GM18873 (cell line): ENCODE data around the gene COBLL1.

Experiments used
- ATAC-seq: cut with Tn5 transposase; IDR thresholded peaks from one replicate; pipeline ENCODE4 v1.9.1; 2021; ENCODE audit warnings: mild to moderate bottlenecking, moderate library complexity, moderate number of reproducible peaks; ENCODE audit not compliant: unreplicated experiment, low FRiP score

COBLL1 gene

DNA sequence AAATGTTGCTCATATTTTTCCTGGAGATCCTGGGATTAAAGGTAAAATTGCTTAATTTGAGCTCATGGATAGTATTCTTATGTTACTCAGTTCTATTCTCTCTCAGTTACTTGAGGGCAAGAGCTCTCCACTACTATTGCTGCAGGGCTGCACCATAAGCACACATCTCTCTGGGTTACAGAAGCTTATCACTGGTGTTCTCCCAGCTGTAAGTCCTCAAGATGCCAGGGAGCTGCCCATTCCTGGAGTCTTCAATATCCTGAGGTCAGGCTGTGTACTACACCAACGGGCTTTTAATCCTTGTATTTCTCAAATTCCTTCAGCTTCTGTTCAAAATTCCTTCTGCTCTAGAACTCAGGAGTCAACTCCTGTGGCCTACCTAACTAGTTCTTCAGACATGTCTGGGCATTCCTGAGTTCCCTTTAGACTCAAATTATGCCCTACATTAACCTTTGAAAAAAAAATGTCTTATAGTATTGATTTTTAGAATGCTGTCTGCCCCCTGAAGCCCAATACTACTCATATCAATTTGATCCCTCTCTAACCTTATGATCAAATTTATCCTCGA, 17.7 kb upstream of the COBLL1 start:
- no peak for ATAC-seq

DNA sequence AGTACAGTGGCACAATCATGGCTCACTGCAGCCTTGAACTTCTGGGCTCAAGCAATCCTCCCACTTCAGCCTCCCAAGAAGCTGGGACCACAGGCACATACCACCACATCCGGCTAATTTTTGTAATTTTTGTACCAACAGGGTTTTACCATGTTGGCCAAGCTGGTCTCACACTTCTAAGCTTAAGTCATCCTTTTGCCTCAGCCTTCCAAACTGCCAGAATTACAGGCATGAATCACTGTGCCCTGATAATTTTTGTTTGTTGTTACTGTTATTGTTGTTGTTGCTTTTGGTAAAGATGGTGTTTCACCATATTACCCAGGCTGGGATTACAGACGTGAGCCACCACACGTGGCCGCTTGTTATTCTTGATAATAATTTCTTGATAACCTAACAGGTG, 10.5 kb upstream of the COBLL1 start:
- no peak for ATAC-seq

- no peak for ATAC-seq
These were observed 8.6 kb upstream of the COBLL1 start for GRCh38 chr2:164850235-164850634.

GRCh38 chr2:164849506-164849905, 7.9 kb upstream of the COBLL1 start:
- ATAC-seq, result no peak

DNA sequence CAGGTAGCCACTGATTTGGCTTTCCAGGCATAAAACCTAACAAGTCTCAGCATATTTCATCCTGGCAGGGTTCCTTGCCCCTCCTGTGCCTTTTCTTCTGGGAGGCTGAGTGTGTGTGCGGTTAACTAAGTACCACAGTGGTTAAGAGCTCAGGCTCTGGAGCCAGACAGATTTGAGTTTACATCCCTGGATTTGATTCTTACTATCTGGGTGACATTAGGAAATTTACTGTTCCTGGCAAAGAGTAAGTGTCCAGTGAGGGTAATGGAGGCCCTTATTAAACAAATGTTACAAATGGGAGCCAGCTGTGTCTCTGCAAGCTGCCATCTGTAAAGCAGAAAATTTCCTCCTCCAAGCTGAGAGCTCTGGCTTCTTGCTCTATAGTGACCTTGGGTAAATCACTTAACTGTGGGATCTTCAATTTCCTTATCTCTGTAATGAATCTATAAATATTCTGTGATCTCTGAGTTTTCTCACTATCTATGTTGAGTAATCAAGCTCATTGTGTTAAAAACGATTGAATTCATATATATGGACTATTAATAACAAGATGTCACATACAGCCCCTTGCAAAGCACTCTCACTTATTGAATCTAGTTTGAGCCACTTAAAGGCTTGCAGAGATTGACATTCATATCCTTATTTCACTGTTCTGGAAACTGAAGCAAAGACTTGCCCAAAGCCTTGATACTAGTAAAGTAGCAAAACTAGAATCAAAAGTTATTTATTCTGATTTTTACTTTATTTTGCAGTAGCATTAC, 6.5 kb upstream of the COBLL1 start:
- ATAC-seq, result no peak

GRCh38 chr2:164847291-164847690, 5.7 kb upstream of the COBLL1 start:
- ATAC-seq, result no peak

DNA sequence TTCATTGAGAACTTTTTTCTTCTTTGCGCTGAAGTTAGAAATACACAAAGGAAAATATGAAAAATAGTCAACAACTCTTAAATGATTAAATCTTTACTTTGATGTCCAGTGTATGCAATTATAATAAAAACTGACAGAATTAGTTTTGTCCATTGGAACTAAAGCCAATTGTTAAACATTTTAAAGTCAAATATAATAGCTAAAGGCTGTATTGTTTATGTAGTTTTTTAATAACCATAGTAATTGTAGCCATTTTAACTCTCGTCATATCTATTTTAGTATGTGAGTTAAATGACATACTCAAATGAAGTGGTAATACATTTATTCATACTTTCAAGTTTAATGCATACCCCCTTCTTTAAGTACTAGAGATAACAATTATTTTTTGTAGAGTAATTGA, 4.7 kb upstream of the COBLL1 start:
- ATAC-seq, result no peak

DNA sequence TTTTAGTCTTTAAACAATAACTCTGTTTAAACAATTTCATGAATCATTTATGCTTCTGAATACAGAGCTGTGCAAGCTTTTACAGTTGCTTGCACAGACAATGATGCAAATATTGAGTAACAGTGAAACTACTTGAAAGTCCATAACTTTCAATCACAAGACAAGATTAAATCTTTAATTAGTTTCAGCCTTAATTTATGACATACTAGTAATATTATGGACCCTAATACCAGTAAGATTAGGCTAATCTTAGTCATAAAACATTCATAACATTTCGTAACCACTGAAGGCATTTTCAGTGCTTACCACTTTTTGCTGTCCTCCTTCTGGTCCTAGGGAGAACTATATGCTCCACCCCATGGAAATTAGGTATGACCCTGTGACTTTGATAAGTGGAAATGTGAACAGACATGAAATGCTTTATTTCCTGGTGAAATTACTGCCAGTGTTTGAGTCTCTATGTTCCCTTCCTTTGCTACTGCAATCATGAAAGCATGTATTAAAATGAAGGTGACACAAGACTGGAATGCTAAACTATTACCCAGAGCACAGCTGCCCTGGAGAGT, 1.8 kb upstream of the COBLL1 start:
- ATAC-seq, result no peak

DNA sequence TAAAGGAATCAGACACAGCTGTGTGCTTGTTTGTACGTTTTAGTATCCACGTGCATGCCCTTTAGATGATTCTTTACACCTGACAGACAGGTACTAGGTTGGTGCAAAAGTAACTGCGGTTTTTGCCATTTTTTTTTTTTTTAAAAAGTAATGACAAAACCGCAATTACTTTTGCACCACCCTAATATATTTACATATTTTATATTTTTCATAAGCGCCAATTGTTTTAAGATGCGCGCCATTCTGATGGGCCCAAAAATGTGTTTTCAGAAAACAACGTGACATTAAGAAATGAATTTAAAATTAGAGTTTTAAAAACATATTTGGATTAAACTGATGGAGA, 972 bp upstream of the COBLL1 start:
- ATAC-seq, result no peak

DNA sequence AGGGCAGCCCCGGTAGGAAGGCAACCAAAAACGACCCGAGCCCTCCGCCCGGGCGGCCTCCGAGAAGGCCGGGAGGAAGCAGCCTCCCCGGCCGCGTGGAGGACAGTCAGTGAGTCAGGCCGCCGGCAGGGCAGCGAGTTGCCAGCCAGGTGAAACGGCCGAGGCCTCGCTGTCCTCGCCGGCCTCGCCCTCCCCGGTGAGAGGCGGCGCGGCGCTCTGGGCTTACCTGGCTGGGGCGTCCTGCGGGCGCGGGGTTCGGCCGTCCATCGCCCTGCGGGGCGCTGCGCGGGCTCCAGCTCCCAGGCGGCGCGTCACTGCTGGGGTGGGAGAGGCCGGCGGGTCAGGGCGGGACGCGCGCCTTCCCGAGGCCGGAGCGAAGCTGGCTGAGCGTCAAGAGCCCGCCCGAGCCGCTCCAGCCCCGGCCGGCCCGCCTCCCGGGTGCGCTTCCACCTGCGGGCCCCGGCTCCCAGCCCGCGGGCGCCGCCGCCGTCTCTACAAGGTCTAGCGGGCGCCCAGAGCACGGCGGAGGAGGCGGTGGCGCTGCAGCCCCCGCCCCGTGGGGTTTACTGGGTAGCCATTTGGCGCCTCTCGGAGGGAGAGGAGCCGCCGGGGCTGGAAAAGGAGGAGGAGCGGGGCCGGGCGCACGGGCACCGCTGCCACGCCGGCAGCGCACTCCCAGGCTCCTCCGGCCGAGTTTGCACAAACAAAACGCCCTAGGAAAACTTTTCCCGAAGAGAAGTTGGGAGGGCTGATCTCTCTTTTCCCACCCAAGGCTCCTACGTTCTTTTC, 499 bp downstream of the COBLL1 start:
- ATAC-seq, result no peak

DNA sequence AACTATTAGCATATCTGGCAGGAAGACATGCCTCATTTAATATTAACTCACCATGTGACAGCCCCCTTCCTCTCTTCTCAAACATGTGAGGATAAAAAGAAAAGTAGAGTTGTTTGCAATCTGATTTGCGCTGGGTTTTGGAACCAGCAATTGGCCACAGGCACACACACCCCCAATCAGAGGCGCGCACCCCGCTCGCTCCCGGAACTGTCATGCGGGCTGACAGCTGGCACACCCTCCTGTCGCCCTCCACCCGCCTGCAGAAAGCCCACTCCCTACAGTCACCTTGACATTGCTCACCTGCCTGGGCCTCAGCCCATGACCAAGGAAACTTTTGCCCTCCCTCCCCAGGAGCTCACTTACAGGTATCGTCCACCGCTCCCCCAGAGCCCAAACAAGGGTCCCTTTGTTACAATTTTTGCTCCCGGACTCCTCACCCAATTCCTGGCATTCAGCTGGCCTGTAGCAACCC, 1.1 kb downstream of the COBLL1 start:
- no peak for ATAC-seq

DNA sequence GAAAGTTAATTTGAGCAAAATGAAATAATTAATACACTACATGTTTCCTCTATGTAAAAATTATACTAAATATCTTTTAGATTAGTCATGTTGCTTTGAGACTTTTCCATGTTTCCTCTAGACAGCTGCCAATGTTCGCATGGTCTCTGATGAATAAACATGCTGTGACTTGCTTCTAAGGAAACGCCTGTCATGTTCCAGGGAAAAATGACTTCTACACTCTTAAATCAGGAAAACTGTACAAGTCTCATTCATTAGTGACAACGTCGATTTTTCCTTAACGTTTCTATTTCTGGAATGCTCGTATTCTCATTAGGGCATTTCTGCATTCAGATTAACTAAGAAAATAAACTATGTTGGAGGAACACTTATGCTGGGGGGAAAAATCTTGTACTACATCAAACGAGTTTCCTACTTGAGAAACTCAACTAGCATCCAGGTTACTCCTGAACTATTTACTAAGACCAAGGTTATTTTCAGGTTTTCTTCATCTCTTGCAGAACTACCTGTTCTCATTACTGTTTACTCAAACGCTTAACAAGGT, 1.6 kb downstream of the COBLL1 start:
- ATAC-seq, result no peak

GRCh38 chr2:164837807-164838206, 3.8 kb downstream of the COBLL1 start:
- no peak for ATAC-seq

GRCh38 chr2:164836907-164837306, 4.7 kb downstream of the COBLL1 start:
- ATAC-seq, result no peak

DNA sequence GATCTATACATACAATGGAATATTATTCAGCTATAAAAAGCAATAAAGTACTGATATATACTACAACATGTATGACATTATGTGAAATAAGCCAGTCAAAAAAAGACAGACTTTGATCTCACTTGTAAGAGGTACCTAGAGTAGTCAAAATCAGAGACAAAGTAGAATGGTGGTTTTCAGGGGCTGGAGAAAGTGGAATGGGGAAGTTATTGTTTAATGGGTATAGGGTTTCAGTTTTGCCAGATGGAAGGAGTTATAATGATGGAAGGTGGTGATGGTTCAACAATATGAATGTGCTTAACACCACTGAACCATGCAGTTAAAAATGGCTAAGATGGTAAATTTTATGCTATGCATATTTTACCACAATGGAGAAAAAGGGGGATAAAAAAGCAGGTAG, 6.3 kb downstream of the COBLL1 start:
- ATAC-seq, result no peak

GRCh38 chr2:164831887-164832286, 9.7 kb downstream of the COBLL1 start:
- ATAC-seq, result no peak

- no peak for ATAC-seq
These were observed 10.4 kb downstream of the COBLL1 start for GRCh38 chr2:164831180-164831579.

GRCh38 chr2:164826293-164827243, 15.1 kb downstream of the COBLL1 start:
- no peak for ATAC-seq

DNA sequence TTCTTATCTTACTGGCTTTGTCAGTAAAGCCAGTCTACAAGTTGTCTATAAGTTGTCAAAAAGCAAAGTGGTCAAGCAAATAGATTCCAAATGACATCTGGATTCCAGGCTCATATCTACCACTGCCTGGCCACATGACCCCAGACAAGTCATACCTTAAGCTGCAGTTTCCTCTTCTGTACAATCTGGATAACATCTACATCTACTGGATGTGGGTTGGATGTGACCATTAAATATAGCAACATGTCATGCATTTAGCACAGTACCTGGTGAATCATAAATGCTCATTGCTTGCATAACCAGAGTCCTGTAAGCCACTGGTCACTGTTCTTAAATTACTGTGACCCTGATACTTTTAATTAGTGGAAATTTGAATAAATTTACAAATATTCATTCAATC, 16.8 kb downstream of the COBLL1 start:
- no peak for ATAC-seq

- no peak for ATAC-seq
These were observed 18.5 kb downstream of the COBLL1 start for GRCh38 chr2:164823126-164823525.
